ENCODE results near the gene ALDH1A1.

GRCh38 chr9:72909428-72909827, 43.4 kb downstream of the ALDH1A1 start:
- TF ChIP-seq EZH2 (IDR thresholded peaks at IDR 0.05; ENCODE audit: insufficient read depth, poor library complexity, severe bottlenecking) (no peak), EZH2phosphoT487 (IDR thresholded peaks at IDR 0.05; ENCODE audit: insufficient read depth, low read depth) (no peak)

Measured in GM23248 (cell line).